K562 (cell line): ENCODE measurements around the gene EFEMP2. TPM values are rescaled to one million over a fixed set of nuclear protein-coding genes. Genes with fewer than 3 reads are reported as not detected.

ENCODE experiments used
- CBX2 ChIP-seq: fragments of 200-600 bp; sonication (generic); IDR thresholded peaks from one replicate; pipeline ENCODE4 v1.6.1; 2012; ENCODE audit warnings: mild to moderate bottlenecking, low read length, inconsistent platforms; ENCODE audit not compliant: insufficient read depth, poor library complexity, severe bottlenecking
- CEBPZ ChIP-seq: fragments of 150-350 bp; IDR thresholded peaks from 2 replicates; pipeline ENCODE4 v1.6.1; 2014; ENCODE audit warnings: low read depth, mild to moderate bottlenecking, low read length, borderline replicate concordance
- E4F1 ChIP-seq: fragments of 250-450 bp; sonication (Bioruptor Pico); IDR thresholded peaks from 2 replicates; pipeline ENCODE4 v1.5.0; 2021; ENCODE audit warnings: mild to moderate bottlenecking, borderline replicate concordance
- GMEB1 ChIP-seq: fragments of 250-450 bp; sonication (Bioruptor Pico); IDR thresholded peaks from 2 replicates; pipeline ENCODE4 v1.4.0; 2020; ENCODE audit warnings: mild to moderate bottlenecking
- GTF2A2 ChIP-seq: IDR thresholded peaks from 2 replicates; pipeline ENCODE4 v1.6.1; 2016; ENCODE audit warnings: mild to moderate bottlenecking, missing genetic modification characterization, missing compliant biosample characterization
- GTF2B ChIP-seq: IDR thresholded peaks from 2 replicates; pipeline ENCODE4 v1.6.1; 2011; ENCODE audit not compliant: insufficient read length; ENCODE audit errors: extremely low read depth
- MCM3 ChIP-seq: fragments of 450-650 bp; IDR thresholded peaks from 2 replicates; pipeline ENCODE4 v1.6.1; 2016
- NFE2L1 ChIP-seq: fragments of 450-650 bp; IDR thresholded peaks from 2 replicates; pipeline ENCODE4 v1.6.1; 2016; ENCODE audit warnings: missing genetic modification characterization, low read depth, mild to moderate bottlenecking, missing compliant biosample characterization, moderate library complexity, borderline replicate concordance
- PPARD ChIP-seq: fragments of 250-450 bp; sonication (Bioruptor Pico); IDR thresholded peaks from 2 replicates; pipeline ENCODE4 v1.8.0; 2022; ENCODE audit warnings: inconsistent platforms, mild to moderate bottlenecking, moderate library complexity
- RBM25 ChIP-seq: fragments of 200-400 bp; formaldehyde crosslinking; IDR thresholded peaks from 2 replicates; pipeline ENCODE4 v1.6.1; 2018; ENCODE audit warnings: low read length, low read depth, moderate library complexity; ENCODE audit not compliant: severe bottlenecking
- SREBF2 ChIP-seq: sonication (generic); formaldehyde crosslinking; IDR thresholded peaks from 2 replicates; pipeline ENCODE4 v1.4.0; 2020; ENCODE audit warnings: mild to moderate bottlenecking, missing genetic modification reagents
- ZNF583 ChIP-seq: fragments of 250-450 bp; sonication (Bioruptor Pico); IDR thresholded peaks from 2 replicates; pipeline ENCODE4 v1.4.0; 2020
- ZNF644 ChIP-seq: fragments of 200-800 bp; sonication (Bioruptor generic); IDR thresholded peaks from 2 replicates; pipeline ENCODE4 v1.6.1; 2016; ENCODE audit warnings: low read depth, missing genetic modification characterization, missing compliant biosample characterization
- ZSCAN29 ChIP-seq: fragments of 450-650 bp; IDR thresholded peaks from 2 replicates; pipeline ENCODE4 v1.6.1; 2017
- polyA plus RNA-seq, 8 experiments: library from polyadenylated mRNA; depleted of rRNA in 4 of 8; stranded (reverse) in 5 of 8; unstranded in 3 of 8; fragments of >200 nt; fragmentation: Nextera tagmentation in 2 of 8; fragmentation: Illumina TruSeq in 1 of 8; extraction: Ambion mirVana in 2 of 8; extraction: Trizol in 1 of 8; gene quantifications; 2 replicates each; pipeline versions ENCODE4 v1.2.1 to v1.2.3, GENCODE V29; 2011 to 2014; ENCODE audit warnings: inconsistent platforms in 1 of 8, missing spikeins in 1 of 8
- total RNA-seq, 7 experiments: library from RNA; depleted of rRNA in 6 of 7; stranded (reverse); fragments of >200 nt in 6 of 7; fragmentation: Illumina TruSeq in 2 of 7; extraction: Trizol in 2 of 7; gene quantifications; 2 replicates each; pipeline versions ENCODE4 v1.2.1 to v1.2.3, GENCODE V29; 2011 to 2021; ENCODE audit warnings: low replicate concordance in 1 of 7
- TF ChIP-seq, protein P1 (sequence below): fragments of 450-650 bp; IDR thresholded peaks from 2 replicates; pipeline ENCODE4 v1.7.1; 2018; ENCODE audit warnings: mild to moderate bottlenecking, low read depth; ENCODE audit not compliant: partially characterized antibody

Gene EFEMP2
- total and polyA plus RNA-seq, 9 of the 15 experiments (the other 6 are each of a cell fraction or from before 2014, with no cell fraction given) = 0.07 to 2.9 (median 0.69) TPM; not detected in 1

DNA sequence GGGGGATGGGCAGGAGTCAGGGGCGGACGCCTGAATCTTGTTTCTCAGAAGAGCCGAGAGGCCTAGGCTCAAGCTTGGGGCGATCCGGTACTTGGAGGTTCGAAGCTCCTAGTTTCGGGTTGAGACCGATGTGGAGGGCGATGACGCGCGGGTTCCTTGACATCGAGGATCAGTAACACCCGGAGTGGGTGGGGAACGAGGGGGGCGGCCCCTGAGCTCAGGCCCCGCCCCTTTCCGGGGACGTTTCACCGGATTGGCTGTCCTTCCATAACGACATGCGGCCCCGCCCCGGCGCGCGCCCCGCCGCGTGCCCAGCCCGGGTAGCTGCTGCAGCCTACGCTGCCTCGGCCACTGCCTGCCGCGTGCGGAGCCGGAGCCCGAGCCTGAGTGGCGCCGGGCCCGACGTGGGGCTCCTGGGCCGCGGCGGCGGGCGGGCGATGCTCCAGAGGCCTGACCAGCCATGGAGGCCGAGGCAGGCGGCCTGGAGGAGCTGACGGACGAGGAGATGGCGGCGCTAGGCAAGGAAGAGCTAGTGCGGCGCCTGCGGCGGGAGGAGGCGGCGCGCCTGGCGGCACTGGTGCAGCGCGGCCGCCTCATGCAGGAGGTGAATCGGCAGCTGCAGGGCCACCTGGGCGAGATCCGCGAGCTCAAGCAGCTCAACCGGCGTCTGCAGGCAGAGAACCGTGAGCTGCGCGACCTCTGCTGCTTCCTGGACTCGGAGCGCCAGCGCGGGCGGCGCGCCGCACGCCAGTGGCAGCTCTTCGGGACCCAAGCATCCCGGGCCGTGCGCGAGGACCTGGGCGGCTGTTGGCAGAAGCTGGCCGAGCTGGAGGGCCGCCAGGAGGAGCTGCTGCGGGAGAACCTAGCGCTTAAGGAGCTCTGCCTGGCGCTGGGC, 18.0 kb upstream of the EFEMP2 start, which contains the start of gene CCDC85B (continued):
- TF ChIP-seq GMEB1 (CRISPR knock-in tag) (peak; percentile 66), CEBPZ (no peak), CBX2 (no peak), GTF2A2 (tag) (no peak), MCM3 (no peak), PPARD (no peak), RBM25 (no peak), GTF2B (no peak), NFE2L1 (tag) (no peak), ZSCAN29 (no peak), ZNF583 (CRISPR knock-in tag) (peak; percentile 57; the same call in 1 of the 2 replicates), ZNF644 (tag) (no peak), SREBF2 (no peak), E4F1 (CRISPR knock-in tag) (no peak)
- TF ChIP-seq, protein P1, sequence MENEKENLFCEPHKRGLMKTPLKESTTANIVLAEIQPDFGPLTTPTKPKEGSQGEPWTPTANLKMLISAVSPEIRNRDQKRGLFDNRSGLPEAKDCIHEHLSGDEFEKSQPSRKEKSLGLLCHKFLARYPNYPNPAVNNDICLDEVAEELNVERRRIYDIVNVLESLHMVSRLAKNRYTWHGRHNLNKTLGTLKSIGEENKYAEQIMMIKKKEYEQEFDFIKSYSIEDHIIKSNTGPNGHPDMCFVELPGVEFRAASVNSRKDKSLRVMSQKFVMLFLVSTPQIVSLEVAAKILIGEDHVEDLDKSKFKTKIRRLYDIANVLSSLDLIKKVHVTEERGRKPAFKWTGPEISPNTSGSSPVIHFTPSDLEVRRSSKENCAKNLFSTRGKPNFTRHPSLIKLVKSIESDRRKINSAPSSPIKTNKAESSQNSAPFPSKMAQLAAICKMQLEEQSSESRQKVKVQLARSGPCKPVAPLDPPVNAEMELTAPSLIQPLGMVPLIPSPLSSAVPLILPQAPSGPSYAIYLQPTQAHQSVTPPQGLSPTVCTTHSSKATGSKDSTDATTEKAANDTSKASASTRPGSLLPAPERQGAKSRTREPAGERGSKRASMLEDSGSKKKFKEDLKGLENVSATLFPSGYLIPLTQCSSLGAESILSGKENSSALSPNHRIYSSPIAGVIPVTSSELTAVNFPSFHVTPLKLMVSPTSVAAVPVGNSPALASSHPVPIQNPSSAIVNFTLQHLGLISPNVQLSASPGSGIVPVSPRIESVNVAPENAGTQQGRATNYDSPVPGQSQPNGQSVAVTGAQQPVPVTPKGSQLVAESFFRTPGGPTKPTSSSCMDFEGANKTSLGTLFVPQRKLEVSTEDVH = no peak
